Neural progenitor cell (in vitro differentiated cells): ENCODE data around the gene UPB1. TPM values are rescaled to one million over a fixed set of nuclear protein-coding genes. Genes with fewer than 3 reads are reported as not detected.

Source experiments
- DNase-seq: peaks from one replicate; pipeline ENCODE4 v3.0.0-alpha.2; 2016; ENCODE audit warnings: low spot score
- H2AFZ ChIP-seq: fragments of 200-600 bp; sonication (generic); replicated peaks from 2 replicates; pipeline ENCODE4 v1.6.1; 2016; ENCODE audit warnings: antibody characterized with exemption
- H3F3A ChIP-seq: fragments of 200-600 bp; sonication (generic); 2 replicates; pipeline ENCODE4 v1.6.1; 2016; ENCODE audit warnings: antibody characterized with exemption, low read depth
- H3K27ac ChIP-seq: fragments of 200-600 bp; sonication (generic); 2 replicates; pipeline ENCODE4 v1.5.1; 2016; ENCODE audit warnings: mild to moderate bottlenecking
- H3K27me3 ChIP-seq: fragments of 200-600 bp; sonication (generic); 2 replicates; pipeline ENCODE4 v1.6.1; 2016; ENCODE audit warnings: mild to moderate bottlenecking, moderate library complexity
- H3K36me3 ChIP-seq: fragments of 200-600 bp; sonication (generic); 2 replicates; pipeline ENCODE4 v1.5.1; 2016
- H3K4me1 ChIP-seq: fragments of 200-600 bp; sonication (generic); 2 replicates; pipeline ENCODE4 v1.6.1; 2016; ENCODE audit warnings: mixed run types
- H3K4me2 ChIP-seq: fragments of 200-600 bp; sonication (generic); 2 replicates; pipeline ENCODE4 v1.6.1; 2016
- H3K4me3 ChIP-seq: fragments of 200-600 bp; sonication (generic); 2 replicates; pipeline ENCODE4 v1.5.1; 2016
- H3K79me2 ChIP-seq: fragments of 200-600 bp; sonication (generic); 2 replicates; pipeline ENCODE4 v1.6.1; 2016; ENCODE audit warnings: low read depth
- H3K9ac ChIP-seq: fragments of 200-600 bp; sonication (generic); 2 replicates; pipeline ENCODE4 v1.6.1; 2016
- H3K9me3 ChIP-seq: fragments of 200-600 bp; sonication (generic); 2 replicates; pipeline ENCODE4 v1.5.1; 2016; ENCODE audit warnings: low read depth
- H4K20me1 ChIP-seq: fragments of 200-600 bp; sonication (generic); 2 replicates; pipeline ENCODE4 v1.6.1; 2016; ENCODE audit warnings: low read depth
- H3K27ac Mint-ChIP-seq: 3 replicates; pipeline ENCODE4 v1.8.0; 2021; ENCODE audit warnings: mixed read lengths
- H3K27me3 Mint-ChIP-seq: 2 replicates; pipeline ENCODE4 v1.8.0; 2022; ENCODE audit warnings: low read depth, mild to moderate bottlenecking, inconsistent platforms, moderate library complexity, mixed read lengths; ENCODE audit not compliant: insufficient read depth
- H3K36me3 Mint-ChIP-seq: 3 replicates; pipeline ENCODE4 v1.8.0; 2021; ENCODE audit warnings: mixed read lengths
- H3K4me1 Mint-ChIP-seq: 3 replicates; pipeline ENCODE4 v1.8.0; 2021; ENCODE audit warnings: mixed read lengths
- H3K4me3 Mint-ChIP-seq: 3 replicates; pipeline ENCODE4 v1.8.0; 2021; ENCODE audit warnings: mild to moderate bottlenecking, moderate library complexity, mixed read lengths
- H3K9me3 Mint-ChIP-seq: 3 replicates; pipeline ENCODE4 v1.8.0; 2020; ENCODE audit warnings: mixed read lengths
- EZH2 ChIP-seq: fragments of 200-600 bp; sonication (generic); IDR thresholded peaks from 2 replicates; pipeline ENCODE4 v1.6.1; 2017; ENCODE audit warnings: antibody characterized with exemption, mild to moderate bottlenecking, moderate library complexity
- EZH2phosphoT487 ChIP-seq: fragments of 200-600 bp; sonication (generic); IDR thresholded peaks from 2 replicates; pipeline ENCODE4 v1.6.1; 2017; ENCODE audit warnings: antibody characterized with exemption
- total RNA-seq: library from RNA; depleted of rRNA; stranded (reverse); fragments of >200 nt; gene quantifications from 2 replicates; pipeline ENCODE4 v1.2.3, GENCODE V29; 2015; ENCODE audit warnings: low replicate concordance
- TF ChIP-seq, protein P1 (sequence below): fragments of 200-600 bp; sonication (generic); IDR thresholded peaks from 2 replicates; pipeline ENCODE4 v1.5.1; 2017; ENCODE audit warnings: antibody characterized with exemption, mild to moderate bottlenecking

The UPB1 gene
- total RNA-seq, 1 donor from 2014 or later, result 0.17 TPM

DNA sequence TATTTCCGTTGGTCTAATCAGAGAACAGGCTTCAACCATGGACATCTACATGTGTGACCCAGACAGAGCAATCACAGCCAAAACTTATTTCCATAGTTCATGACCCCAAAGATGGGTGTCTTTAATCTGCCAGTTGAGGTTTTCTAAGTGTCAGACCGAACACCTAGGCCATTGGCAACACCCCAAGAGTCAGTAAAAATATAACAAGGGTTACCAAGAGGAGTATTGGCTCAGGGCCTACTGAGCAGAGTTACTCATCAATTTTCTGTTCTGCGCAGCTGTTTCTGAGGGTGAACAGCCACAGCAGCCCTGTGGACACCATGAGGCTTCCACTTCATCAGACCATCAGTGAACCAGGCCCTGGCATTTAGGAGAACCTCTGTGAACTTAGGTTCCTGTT lies 41.0 kb downstream of the UPB1 start:
- DNase-seq, result no peak
- H3K36me3 ChIP-seq, result no peaks in the 10 kb centered on the region
- H3K4me3 Mint-ChIP-seq, result no peak overlapping the region
- H3K4me3 ChIP-seq, result no peak overlapping the region
- no peak overlapping the region for H2AFZ ChIP-seq
- no peaks in the 10 kb centered on the region for H3F3A ChIP-seq
- no peaks in the 10 kb centered on the region for H3K27me3 Mint-ChIP-seq
- H3K9me3 Mint-ChIP-seq, result no peaks in the 10 kb centered on the region
- H3K4me1 Mint-ChIP-seq, result no peaks in the 10 kb centered on the region
- no peaks in the 10 kb centered on the region for H3K4me1 ChIP-seq
- H3K79me2 ChIP-seq, result no peaks in the 10 kb centered on the region
- no peaks in the 10 kb centered on the region for H3K9me3 ChIP-seq
- H3K27me3 ChIP-seq, result no peaks in the 10 kb centered on the region
- peaks cover 6% of the 10 kb centered on the region for H3K36me3 Mint-ChIP-seq
- H3K9ac ChIP-seq, result no peak overlapping the region
- no peak overlapping the region for H3K4me2 ChIP-seq
- H3K27ac Mint-ChIP-seq, result no peak overlapping the region
- TF ChIP-seq EZH2, result no peak
- TF ChIP-seq, protein P1, sequence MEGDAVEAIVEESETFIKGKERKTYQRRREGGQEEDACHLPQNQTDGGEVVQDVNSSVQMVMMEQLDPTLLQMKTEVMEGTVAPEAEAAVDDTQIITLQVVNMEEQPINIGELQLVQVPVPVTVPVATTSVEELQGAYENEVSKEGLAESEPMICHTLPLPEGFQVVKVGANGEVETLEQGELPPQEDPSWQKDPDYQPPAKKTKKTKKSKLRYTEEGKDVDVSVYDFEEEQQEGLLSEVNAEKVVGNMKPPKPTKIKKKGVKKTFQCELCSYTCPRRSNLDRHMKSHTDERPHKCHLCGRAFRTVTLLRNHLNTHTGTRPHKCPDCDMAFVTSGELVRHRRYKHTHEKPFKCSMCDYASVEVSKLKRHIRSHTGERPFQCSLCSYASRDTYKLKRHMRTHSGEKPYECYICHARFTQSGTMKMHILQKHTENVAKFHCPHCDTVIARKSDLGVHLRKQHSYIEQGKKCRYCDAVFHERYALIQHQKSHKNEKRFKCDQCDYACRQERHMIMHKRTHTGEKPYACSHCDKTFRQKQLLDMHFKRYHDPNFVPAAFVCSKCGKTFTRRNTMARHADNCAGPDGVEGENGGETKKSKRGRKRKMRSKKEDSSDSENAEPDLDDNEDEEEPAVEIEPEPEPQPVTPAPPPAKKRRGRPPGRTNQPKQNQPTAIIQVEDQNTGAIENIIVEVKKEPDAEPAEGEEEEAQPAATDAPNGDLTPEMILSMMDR, result no peak
- no peak for TF ChIP-seq EZH2phosphoT487
- no peaks in the 10 kb centered on the region for H4K20me1 ChIP-seq
- no peak overlapping the region for H3K27ac ChIP-seq

DNA sequence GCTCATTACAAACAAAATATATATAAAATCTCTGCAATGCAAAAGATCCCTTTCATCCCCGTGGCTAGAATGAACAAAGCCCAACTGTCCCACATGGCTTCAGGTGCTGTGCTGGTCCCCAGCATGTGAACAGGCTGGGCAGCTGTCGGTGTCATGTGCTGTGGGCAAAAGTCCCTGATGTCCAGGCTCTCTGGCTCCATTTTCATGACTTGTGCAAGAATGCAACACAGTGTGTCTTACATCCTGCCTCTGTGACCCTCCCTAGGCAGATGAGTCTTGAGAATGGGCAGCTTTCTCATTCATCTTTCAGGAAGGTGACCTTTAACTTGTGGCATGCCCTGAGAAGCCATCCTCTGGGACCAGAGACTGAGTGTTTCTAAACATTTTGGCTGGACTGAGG lies 45.3 kb downstream of the UPB1 start:
- H3K27me3 Mint-ChIP-seq, result no peaks in the 10 kb centered on the region
- Histone ChIP-seq H3K27ac (no peak overlapping the region), H4K20me1 (no peaks in the 10 kb centered on the region), H3K4me1 (no peaks in the 10 kb centered on the region), H3K4me3 (no peak overlapping the region), H3K9me3 (no peaks in the 10 kb centered on the region), H3K36me3 (no peaks in the 10 kb centered on the region), H3F3A (no peaks in the 10 kb centered on the region), H3K9ac (no peak overlapping the region), H3K79me2 (no peaks in the 10 kb centered on the region), H3K27me3 (no peaks in the 10 kb centered on the region), H2AFZ (no peak overlapping the region), H3K4me2 (no peak overlapping the region)
- H3K4me3 Mint-ChIP-seq, result no peak overlapping the region
- TF ChIP-seq EZH2 (no peak), EZH2phosphoT487 (no peak)
- H3K4me1 Mint-ChIP-seq, result no peaks in the 10 kb centered on the region
- H3K9me3 Mint-ChIP-seq, result no peaks in the 10 kb centered on the region
- peaks cover 9% of the 10 kb centered on the region for H3K36me3 Mint-ChIP-seq
- DNase-seq, result no peak
- no peak overlapping the region for H3K27ac Mint-ChIP-seq

DNA sequence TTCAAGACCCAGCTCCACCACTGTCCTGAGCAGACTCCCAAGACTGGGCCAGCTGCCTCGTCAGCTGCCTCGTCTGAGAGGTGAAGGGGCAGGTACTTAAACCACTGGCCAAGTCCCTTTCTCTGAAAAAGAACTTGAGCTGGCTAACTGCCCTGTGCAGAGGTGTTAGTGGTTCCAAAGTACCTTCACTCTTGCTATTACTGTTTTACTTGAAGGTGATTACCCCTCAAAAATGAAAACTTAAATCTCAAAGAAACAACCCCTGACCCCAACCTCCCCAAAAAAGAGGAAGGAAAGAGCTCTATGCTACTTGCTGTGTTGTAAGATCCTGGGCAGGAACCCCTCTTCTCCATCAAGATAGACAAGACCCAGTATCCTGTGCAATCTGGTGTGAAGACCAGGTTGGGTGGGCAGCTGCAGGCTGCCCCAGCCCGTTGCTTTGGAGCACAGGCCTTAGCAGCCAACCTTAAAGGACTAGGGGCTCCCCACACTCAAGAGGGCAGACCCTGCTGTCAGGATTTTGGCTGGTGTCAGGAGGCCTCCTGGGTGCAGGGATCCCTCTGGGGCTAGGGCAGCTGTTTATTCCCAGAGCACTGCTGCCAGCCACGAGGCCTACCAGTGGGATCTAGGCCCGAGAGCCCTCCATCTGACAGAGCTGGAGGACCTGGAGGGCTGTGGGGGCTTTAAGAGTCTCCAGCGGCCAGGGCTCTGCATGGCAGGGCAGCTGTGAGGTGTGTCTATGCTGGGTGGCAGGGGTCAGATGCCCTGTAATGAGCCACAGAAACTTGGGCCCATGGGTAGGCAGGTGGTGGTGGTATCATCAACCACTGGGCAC lies 46.8 kb downstream of the UPB1 start:
- Histone ChIP-seq H3K36me3 (no peaks in the 10 kb centered on the region), H3K79me2 (no peaks in the 10 kb centered on the region), H3K4me3 (no peak overlapping the region), H3K9me3 (no peaks in the 10 kb centered on the region), H3K4me2 (no peak overlapping the region), H3K9ac (no peak overlapping the region), H2AFZ (no peak overlapping the region), H3K27ac (no peak overlapping the region), H4K20me1 (no peaks in the 10 kb centered on the region), H3F3A (no peaks in the 10 kb centered on the region), H3K4me1 (no peaks in the 10 kb centered on the region), H3K27me3 (no peaks in the 10 kb centered on the region)
- H3K4me3 Mint-ChIP-seq, result no peak overlapping the region
- H3K36me3 Mint-ChIP-seq, result peaks cover 14% of the 10 kb centered on the region
- no peak for DNase-seq
- TF ChIP-seq, protein P1, result no peak
- TF ChIP-seq EZH2phosphoT487 (no peak), EZH2 (no peak)
- H3K4me1 Mint-ChIP-seq, result no peaks in the 10 kb centered on the region
- H3K27ac Mint-ChIP-seq, result no peak overlapping the region
- no peaks in the 10 kb centered on the region for H3K9me3 Mint-ChIP-seq
- no peaks in the 10 kb centered on the region for H3K27me3 Mint-ChIP-seq

DNA sequence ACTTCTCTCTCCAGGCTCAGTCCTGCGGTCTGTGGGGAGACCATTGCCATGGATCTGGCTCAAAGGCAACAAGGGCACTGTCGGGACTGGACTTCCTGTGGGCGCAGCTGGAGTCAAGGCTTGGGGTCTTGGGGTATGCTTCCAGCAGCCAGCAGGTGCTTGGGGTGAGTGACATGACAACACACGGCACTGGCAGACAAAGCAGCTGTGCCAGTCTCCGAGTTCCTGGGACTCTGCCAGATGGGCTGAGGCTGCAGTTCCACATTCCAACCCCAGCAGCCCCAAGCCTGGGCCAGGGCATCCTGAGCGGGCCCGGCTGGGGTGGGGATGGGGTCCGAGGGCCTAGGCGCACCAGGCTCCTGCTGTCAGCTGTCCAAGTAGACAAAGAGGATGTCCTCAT lies 47.5 kb downstream of the UPB1 start:
- Histone ChIP-seq H3F3A (no peaks in the 10 kb centered on the region), H3K4me1 (no peaks in the 10 kb centered on the region), H3K27ac (no peak overlapping the region), H2AFZ (no peak overlapping the region), H3K36me3 (no peaks in the 10 kb centered on the region), H4K20me1 (peaks cover 3% of the 10 kb centered on the region), H3K79me2 (no peaks in the 10 kb centered on the region), H3K27me3 (no peaks in the 10 kb centered on the region), H3K9ac (no peak overlapping the region), H3K9me3 (no peaks in the 10 kb centered on the region), H3K4me3 (no peak overlapping the region), H3K4me2 (no peak overlapping the region)
- no peaks in the 10 kb centered on the region for H3K4me1 Mint-ChIP-seq
- no peak overlapping the region for H3K4me3 Mint-ChIP-seq
- no peak for DNase-seq
- no peaks in the 10 kb centered on the region for H3K27me3 Mint-ChIP-seq
- no peaks in the 10 kb centered on the region for H3K9me3 Mint-ChIP-seq
- no peak for TF ChIP-seq EZH2phosphoT487
- no peak overlapping the region for H3K27ac Mint-ChIP-seq
- H3K36me3 Mint-ChIP-seq, result peaks cover 20% of the 10 kb centered on the region
